SK-N-SH (cell line): ENCODE measurements around the gene MMP2. TPM values are rescaled to one million over a fixed set of nuclear protein-coding genes. Genes with fewer than 3 reads are reported as not detected.

Source experiments
- CTCF ChIA-PET: fragments of 300-600, 350-600 bp; formaldehyde crosslinking; extraction: SDS; loops from one replicate; lab custom pipeline; 2021; lab: Yijun Ruan, JAX
- POLR2A ChIA-PET: fragments of 350-600 bp; sonication (Branson Sonifier 250); formaldehyde crosslinking; extraction: SDS; loops from one replicate; lab custom pipeline; 2020; ENCODE audit warnings: antibody characterized with exemption, inconsistent platforms; lab: Yijun Ruan, JAX
- DNase-seq: peaks from one replicate; pipeline ENCODE4 v3.0.0; 2012
- H2AFZ ChIP-seq: fragments of 200-600 bp; sonication (generic); 2 replicates; pipeline ENCODE4 v1.8.1; 2016; ENCODE audit warnings: antibody characterized with exemption, mild to moderate bottlenecking, low read depth
- H3F3A ChIP-seq: fragments of 200-600 bp; sonication (generic); replicated peaks from 2 replicates; pipeline ENCODE3; 2016; ENCODE audit warnings: antibody characterized with exemption, mild to moderate bottlenecking; ENCODE audit not compliant: insufficient read depth
- H3K27ac ChIP-seq, 2 experiments: fragments of 200-500 bp in 1 of 2; fragments of 200-600 bp in 1 of 2; sonication (Bioruptor generic) in 1 of 2; sonication (generic), shearing (Covaris generic) in 1 of 2; 2 replicates each; pipeline versions ENCODE4 v1.5.1 to v1.6.1; 2014 to 2016; ENCODE audit warnings: low read depth in 2 of 2, inconsistent platforms in 1 of 2, low read length in 1 of 2, mild to moderate bottlenecking in 1 of 2, mixed read lengths in 1 of 2
- H3K27me3 ChIP-seq: fragments of 200-600 bp; sonication (generic), shearing (Covaris generic); 2 replicates; pipeline ENCODE4 v1.6.1; 2016; ENCODE audit warnings: mixed run types; ENCODE audit not compliant: insufficient read depth
- H3K36me3 ChIP-seq, 2 experiments: fragments of 200-500 bp in 1 of 2; fragments of 200-600 bp in 1 of 2; sonication (Bioruptor generic) in 1 of 2; sonication (generic) in 1 of 2; replicated peaks in 1 of 2; 2 replicates each; pipeline versions ENCODE3 to v1.5.1; 2014 to 2016; ENCODE audit warnings: low read length in 1 of 2, mild to moderate bottlenecking in 1 of 2; ENCODE audit not compliant: insufficient read depth in 2 of 2, control insufficient read depth in 1 of 2
- H3K4me1 ChIP-seq, 2 experiments: fragments of 200-500 bp in 1 of 2; fragments of 200-600 bp in 1 of 2; sonication (Bioruptor generic) in 1 of 2; sonication (generic), shearing (Covaris generic) in 1 of 2; 2 replicates each; pipeline versions ENCODE4 v1.5.1 to v1.6.1; 2014 to 2016; ENCODE audit warnings: low read depth in 1 of 2, low read length in 1 of 2, mixed run types in 1 of 2; ENCODE audit not compliant: insufficient read depth in 2 of 2, control insufficient read depth in 1 of 2
- H3K4me2 ChIP-seq: fragments of 200-600 bp; sonication (generic), shearing (Covaris generic); 2 replicates; pipeline ENCODE4 v1.6.1; 2017; ENCODE audit warnings: mixed run types
- H3K4me3 ChIP-seq, 2 experiments: fragments of 200-500 bp in 1 of 2; fragments of 200-600 bp in 1 of 2; sonication (Bioruptor generic) in 1 of 2; sonication (generic), shearing (Covaris generic) in 1 of 2; 2 replicates each; pipeline versions ENCODE4 v1.5.1 to v1.8.1; 2014 to 2016; ENCODE audit warnings: low read depth in 2 of 2, inconsistent platforms in 1 of 2, low read length in 1 of 2, mild to moderate bottlenecking in 1 of 2, mixed read lengths in 1 of 2, moderate library complexity in 1 of 2
- H3K79me2 ChIP-seq: fragments of 200-600 bp; sonication (generic); 2 replicates; pipeline ENCODE4 v1.8.1; 2017; ENCODE audit warnings: mild to moderate bottlenecking; ENCODE audit not compliant: insufficient read depth
- H3K9ac ChIP-seq: fragments of 200-600 bp; sonication (generic); 2 replicates; pipeline ENCODE4 v1.6.1; 2017; ENCODE audit warnings: mixed run types
- H3K9me2 ChIP-seq: fragments of 200-600 bp; sonication (generic); 2 replicates; pipeline ENCODE4 v1.6.1; 2017; ENCODE audit warnings: mixed run types
- H3K9me3 ChIP-seq: fragments of 200-600 bp; sonication (generic); 2 replicates; pipeline ENCODE4 v1.6.1; 2017; ENCODE audit warnings: mixed run types, mild to moderate bottlenecking, moderate library complexity
- H4K20me1 ChIP-seq: fragments of 200-600 bp; sonication (generic); 2 replicates; pipeline ENCODE4 v1.6.1; 2017; ENCODE audit warnings: mild to moderate bottlenecking, mixed run types; ENCODE audit not compliant: insufficient read depth
- CHD2 ChIP-seq: fragments of 150-350 bp; IDR thresholded peaks from 2 replicates; pipeline ENCODE4 v1.6.1; 2018; ENCODE audit warnings: low read length; ENCODE audit not compliant: partially characterized antibody
- FOSL2 ChIP-seq: IDR thresholded peaks from 2 replicates; pipeline ENCODE4 v1.4.0; 2012; ENCODE audit warnings: low read depth, mild to moderate bottlenecking, moderate library complexity, borderline replicate concordance
- FOXJ3 ChIP-seq: sonication (generic); formaldehyde crosslinking; IDR thresholded peaks from 2 replicates; pipeline ENCODE4 v1.5.1; 2020; ENCODE audit warnings: mild to moderate bottlenecking, missing genetic modification reagents
- FOXM1 ChIP-seq: IDR thresholded peaks from 2 replicates; pipeline ENCODE4 v1.4.0; 2012; ENCODE audit warnings: low read depth, mild to moderate bottlenecking
- GATA2 ChIP-seq: sonication (generic); formaldehyde crosslinking; IDR thresholded peaks from 2 replicates; pipeline ENCODE4 v1.5.0; 2020; ENCODE audit warnings: mild to moderate bottlenecking, missing genetic modification reagents
- MAX ChIP-seq: IDR thresholded peaks from 2 replicates; pipeline ENCODE4 v1.4.0; 2012; ENCODE audit warnings: low read depth
- MXI1 ChIP-seq: IDR thresholded peaks from 2 replicates; pipeline ENCODE4 v1.6.1; 2012; ENCODE audit warnings: mild to moderate bottlenecking, low read depth, low read length, improper control_type of control experiment
- NFIC ChIP-seq: IDR thresholded peaks from 2 replicates; pipeline ENCODE4 v1.4.0; 2012; ENCODE audit warnings: borderline replicate concordance
- RAD21 ChIP-seq: IDR thresholded peaks from 2 replicates; pipeline ENCODE4 v1.6.1; 2012; ENCODE audit warnings: mild to moderate bottlenecking, low read length
- SMC3 ChIP-seq: IDR thresholded peaks from 2 replicates; pipeline ENCODE4 v1.6.1; 2012; ENCODE audit warnings: low read depth, low read length, improper control_type of control experiment
- YY1 ChIP-seq: IDR thresholded peaks from 2 replicates; pipeline ENCODE4 v1.4.0; 2012; ENCODE audit warnings: low read depth, mild to moderate bottlenecking
- ZBTB33 ChIP-seq: IDR thresholded peaks from 2 replicates; pipeline ENCODE4 v1.4.0; 2012; ENCODE audit warnings: low read depth, borderline replicate concordance
- WGBS: methylation state at CpG from one replicate; pipeline ENCODE4 v1.1.6; 2017; ENCODE audit warnings: low lambda C conversion rate; 5-methylcytosine and 5-hydroxymethylcytosine counted together
- polyA plus RNA-seq, 3 experiments: library from polyadenylated mRNA; depleted of rRNA; stranded (reverse); fragments of >200 nt; gene quantifications; 2 replicates each; pipeline ENCODE4 v1.2.3, GENCODE V29; 2012
- TF ChIP-seq, protein P1 (sequence below): fragments of 150-350 bp; IDR thresholded peaks from 2 replicates; pipeline ENCODE4 v1.6.1; 2017; ENCODE audit warnings: antibody characterized with exemption, low read length, low read depth, borderline replicate concordance
- TF ChIP-seq, protein P2 (sequence below): IDR thresholded peaks from 2 replicates; pipeline ENCODE4 v1.4.0; 2012; ENCODE audit warnings: low read depth, borderline replicate concordance

Gene MMP2
- polyA plus RNA-seq, 1 of the 3 experiments (the other 2 are of a cell fraction): 1,101 TPM

DNA sequence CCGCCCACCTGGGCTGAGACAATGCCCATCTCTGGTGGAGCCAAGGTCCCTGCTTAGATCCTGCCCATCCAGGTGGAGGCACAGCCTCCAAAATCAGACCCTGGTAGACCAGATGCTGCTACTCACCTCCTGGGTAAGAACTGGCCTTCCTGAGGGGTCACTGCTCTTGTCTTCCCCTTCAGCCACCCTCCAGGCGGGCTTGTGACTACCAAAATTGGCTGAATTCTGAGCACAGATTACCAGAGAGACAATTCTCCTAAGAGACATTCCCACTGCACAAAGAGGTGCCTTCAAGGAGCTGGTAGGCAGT lies 10.9 kb downstream of the MMP2 start (continued):
- no peak for TF ChIP-seq FOXJ3

DNA sequence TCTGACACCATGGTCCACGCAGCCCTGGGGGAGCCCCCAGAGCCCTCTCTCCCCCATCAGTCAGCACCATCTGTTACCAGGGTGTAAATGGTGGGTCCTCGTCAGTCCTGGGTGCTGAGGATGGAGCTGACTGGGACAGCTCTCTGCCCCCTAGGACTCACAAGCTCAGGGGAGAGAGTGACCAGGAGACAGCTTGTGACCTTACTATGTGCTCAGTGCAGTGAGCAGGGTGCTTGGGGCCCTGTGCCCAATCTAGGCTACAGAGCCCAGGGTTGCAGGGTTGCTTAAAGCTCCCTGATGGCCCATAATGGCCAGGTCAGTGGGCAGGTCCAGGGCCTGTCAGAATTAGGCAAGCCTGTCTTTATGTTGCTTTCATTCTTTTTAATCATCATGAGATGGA lies 11.3 kb downstream of the MMP2 start:
- H3K27me3 ChIP-seq: no peaks in the 10 kb centered on the region
- no peak overlapping the region for H3K27ac ChIP-seq
- no peak overlapping the region for H2AFZ ChIP-seq
- no peaks in the 10 kb centered on the region for H4K20me1 ChIP-seq
- no peak overlapping the region for H3K4me3 ChIP-seq
- POLR2A ChIA-PET: interaction anchor here (1.1 kb wide), 1 partner anchor 12 kb away, joined by 3 read pairs; no protein-coding TSS in a partner anchor
- no peaks in the 10 kb centered on the region for H3K9me2 ChIP-seq
- H3K4me2 ChIP-seq: no peak overlapping the region
- no peak overlapping the region for H3K9ac ChIP-seq
- peaks cover 30% of the 10 kb centered on the region in 2 experiments for H3K4me1 ChIP-seq
- WGBS: 100% methylated on average over 1 of the region's 2 CpGs
- TF ChIP-seq MXI1 (no peak), YY1 (no peak), RAD21 (no peak), CHD2 (no peak), FOSL2 (no peak), FOXM1 (no peak), MAX (no peak), ZBTB33 (no peak), SMC3 (no peak), GATA2 (CRISPR knock-in tag) (no peak), NFIC (no peak)
- TF ChIP-seq, protein P1, sequence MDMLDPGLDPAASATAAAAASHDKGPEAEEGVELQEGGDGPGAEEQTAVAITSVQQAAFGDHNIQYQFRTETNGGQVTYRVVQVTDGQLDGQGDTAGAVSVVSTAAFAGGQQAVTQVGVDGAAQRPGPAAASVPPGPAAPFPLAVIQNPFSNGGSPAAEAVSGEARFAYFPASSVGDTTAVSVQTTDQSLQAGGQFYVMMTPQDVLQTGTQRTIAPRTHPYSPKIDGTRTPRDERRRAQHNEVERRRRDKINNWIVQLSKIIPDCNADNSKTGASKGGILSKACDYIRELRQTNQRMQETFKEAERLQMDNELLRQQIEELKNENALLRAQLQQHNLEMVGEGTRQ: no peak
- TF ChIP-seq, protein P2, sequence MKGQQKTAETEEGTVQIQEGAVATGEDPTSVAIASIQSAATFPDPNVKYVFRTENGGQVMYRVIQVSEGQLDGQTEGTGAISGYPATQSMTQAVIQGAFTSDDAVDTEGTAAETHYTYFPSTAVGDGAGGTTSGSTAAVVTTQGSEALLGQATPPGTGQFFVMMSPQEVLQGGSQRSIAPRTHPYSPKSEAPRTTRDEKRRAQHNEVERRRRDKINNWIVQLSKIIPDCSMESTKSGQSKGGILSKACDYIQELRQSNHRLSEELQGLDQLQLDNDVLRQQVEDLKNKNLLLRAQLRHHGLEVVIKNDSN: no peak
- no peaks in the 10 kb centered on the region for H3K9me3 ChIP-seq
- DNase-seq: no peak
- H3K79me2 ChIP-seq: peaks cover 25% of the 10 kb centered on the region; the same call in 1 of the 2 replicates
- peaks cover 40% of the 10 kb centered on the region for H3F3A ChIP-seq
- CTCF ChIA-PET: interaction anchor here (1.4 to 3.3 kb wide), 3 partner anchors 10 to 25 kb away, joined by 3 to 18 read pairs (median 5); no protein-coding TSS in a partner anchor
- peaks cover 73 to 88% of the 10 kb centered on the region in 2 experiments for H3K36me3 ChIP-seq
